BLaER1 treated with 17β-estradiol and CSF1 and Interleukin-3, amounts not matched to agents 10 nM and 100 nM (cell line): ENCODE measurements around the gene DHRS1.

ENCODE experiments used
- H3K27ac ChIP-seq, 11 experiments: shearing (Covaris generic); formaldehyde crosslinking; 2 replicates each; pipeline ENCODE4 v1.8.1; 2022
- H3K27me3 ChIP-seq, 11 experiments: shearing (Covaris generic); formaldehyde crosslinking; 2 replicates each; pipeline ENCODE4 v1.8.1; 2022
- H3K36me3 ChIP-seq, 11 experiments: shearing (Covaris generic); formaldehyde crosslinking; 2 replicates each; pipeline ENCODE4 v1.8.1; 2022
- H3K4me1 ChIP-seq, 10 experiments: shearing (Covaris generic); formaldehyde crosslinking; 2 replicates each; pipeline ENCODE4 v1.8.1; 2022
- H3K4me2 ChIP-seq, 11 experiments: shearing (Covaris generic); formaldehyde crosslinking; 2 replicates each; pipeline ENCODE4 v1.8.1; 2022
- H3K4me3 ChIP-seq, 10 experiments: shearing (Covaris generic); formaldehyde crosslinking; 2 replicates each; pipeline ENCODE4 v1.8.1; 2022
- H3K9ac ChIP-seq, 11 experiments: shearing (Covaris generic); formaldehyde crosslinking; 2 replicates each; pipeline ENCODE4 v1.8.1; 2022
- H3K9me3 ChIP-seq, 11 experiments: shearing (Covaris generic); formaldehyde crosslinking; replicated peaks in 1 of 11; 2 replicates each; pipeline ENCODE4 v1.8.1; 2022
- H4K20me1 ChIP-seq, 11 experiments: shearing (Covaris generic); formaldehyde crosslinking; 2 replicates each; pipeline ENCODE4 v1.8.1; 2022
- Cebpa-rat ChIP-seq, 11 experiments: shearing (Covaris generic); IDR thresholded peaks; 2 replicates each; pipeline ENCODE4 v1.8.1; 2022

Gene DHRS1

DNA sequence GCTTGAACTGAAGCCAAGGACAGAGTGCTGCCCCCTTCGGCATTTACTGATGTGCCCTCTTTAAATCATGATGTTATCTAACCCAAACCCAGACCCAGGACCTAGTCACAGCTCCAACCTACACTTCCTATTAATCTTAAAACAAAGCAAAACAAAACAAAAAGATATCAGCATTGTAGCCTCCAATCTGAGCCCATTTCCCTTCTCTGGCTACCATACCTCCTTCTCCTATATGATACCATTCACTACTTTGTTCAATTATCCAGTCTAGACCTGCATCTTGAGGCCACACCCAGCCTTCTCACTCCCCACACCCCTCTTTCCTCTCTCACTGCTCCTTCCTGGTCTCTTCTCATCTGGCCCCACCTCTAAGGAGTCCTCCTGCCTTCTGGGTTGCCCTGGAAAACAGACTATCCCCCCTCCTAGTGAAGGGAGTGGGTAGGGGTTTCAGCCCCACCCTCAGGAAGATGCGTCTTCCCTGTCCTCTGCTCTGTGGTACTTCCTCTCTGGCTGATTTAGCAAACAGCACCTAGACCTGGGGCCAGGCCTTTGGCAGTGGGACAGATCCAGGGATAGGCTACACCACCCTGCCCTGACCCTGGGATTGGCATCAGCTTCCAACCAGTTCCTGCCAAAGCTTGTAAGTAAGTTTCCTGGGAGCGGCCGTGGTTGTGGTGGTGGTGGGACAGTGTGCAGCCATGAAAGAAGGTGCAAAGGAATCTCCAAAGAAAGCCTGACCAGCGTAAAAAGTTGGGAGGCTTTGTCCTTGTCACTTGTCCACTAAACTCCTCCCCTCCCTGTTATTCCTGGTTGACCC lies 15.0 kb upstream of the DHRS1 start:
- peak overlapping the region; percentile 85 to 100 (median 97) for H3K4me2 ChIP-seq
- H3K36me3 ChIP-seq: peaks cover 9 to 50% (median 20%) of the 10 kb centered on the region in 11 experiments; a peak in 20 of 22 replicates
- H3K9ac ChIP-seq: peak overlapping the region; percentile 8 to 91 (median 88); a peak in 18 of 22 replicates
- peaks cover 58 to 96% (median 93%) of the 10 kb centered on the region in 10 experiments for H3K4me1 ChIP-seq
- H3K27ac ChIP-seq: peak overlapping the region; percentile 54 to 96 (median 92); a peak in 21 of 22 replicates
- H4K20me1 ChIP-seq: peaks cover 0 to 12% (median 5%) of the 10 kb centered on the region in 11 experiments; a peak in 7 of 22 replicates
- peak overlapping the region in 7 of 10 experiments; percentile 16 to 80 (median 70); a peak in 10 of 20 replicates for H3K4me3 ChIP-seq
- TF ChIP-seq Cebpa-rat (IDR thresholded peaks at IDR 0.05): no peak
- no peaks in the 10 kb centered on the region for H3K27me3 ChIP-seq
- no peaks in the 10 kb centered on the region for H3K9me3 ChIP-seq

DNA sequence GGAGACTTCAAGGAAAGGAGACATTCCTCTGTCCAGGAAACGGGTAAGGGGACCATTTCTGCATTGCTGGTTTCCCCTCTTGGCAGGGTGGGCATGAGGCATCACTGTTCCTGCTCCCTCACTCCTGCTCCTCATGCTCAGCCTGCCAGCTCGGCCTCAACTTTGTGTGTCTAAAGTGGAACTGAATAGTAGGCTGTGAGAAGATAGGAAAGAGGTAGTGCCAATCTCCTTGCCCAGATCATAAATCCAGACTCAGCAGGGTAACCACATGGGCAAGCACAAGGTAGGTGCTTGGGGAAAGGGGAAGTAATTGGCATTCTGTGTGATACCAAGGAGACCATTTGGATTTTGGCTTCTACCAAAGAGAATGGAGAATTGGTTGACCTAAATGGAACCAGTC lies 14.3 kb upstream of the DHRS1 start:
- H3K4me3 ChIP-seq: peak overlapping the region in 8 of 10 experiments; percentile 16 to 80 (median 51); a peak in 13 of 20 replicates
- H3K9ac ChIP-seq: peak overlapping the region in 10 of 11 experiments; percentile 46 to 91 (median 88); a peak in 19 of 22 replicates
- peak overlapping the region; percentile 85 to 100 (median 97) for H3K4me2 ChIP-seq
- peak overlapping the region; percentile 54 to 96 (median 92); a peak in 21 of 22 replicates for H3K27ac ChIP-seq
- H3K36me3 ChIP-seq: peaks cover 9 to 57% (median 27%) of the 10 kb centered on the region in 11 experiments; a peak in 21 of 22 replicates
- H3K4me1 ChIP-seq: peaks cover 65 to 100% (median 99%) of the 10 kb centered on the region in 10 experiments
- H4K20me1 ChIP-seq: peaks cover 0 to 17% (median 5%) of the 10 kb centered on the region in 11 experiments; a peak in 7 of 22 replicates
- H3K9me3 ChIP-seq: no peaks in the 10 kb centered on the region
- no peak for TF ChIP-seq Cebpa-rat (IDR thresholded peaks at IDR 0.05)
- H3K27me3 ChIP-seq: no peaks in the 10 kb centered on the region

DNA sequence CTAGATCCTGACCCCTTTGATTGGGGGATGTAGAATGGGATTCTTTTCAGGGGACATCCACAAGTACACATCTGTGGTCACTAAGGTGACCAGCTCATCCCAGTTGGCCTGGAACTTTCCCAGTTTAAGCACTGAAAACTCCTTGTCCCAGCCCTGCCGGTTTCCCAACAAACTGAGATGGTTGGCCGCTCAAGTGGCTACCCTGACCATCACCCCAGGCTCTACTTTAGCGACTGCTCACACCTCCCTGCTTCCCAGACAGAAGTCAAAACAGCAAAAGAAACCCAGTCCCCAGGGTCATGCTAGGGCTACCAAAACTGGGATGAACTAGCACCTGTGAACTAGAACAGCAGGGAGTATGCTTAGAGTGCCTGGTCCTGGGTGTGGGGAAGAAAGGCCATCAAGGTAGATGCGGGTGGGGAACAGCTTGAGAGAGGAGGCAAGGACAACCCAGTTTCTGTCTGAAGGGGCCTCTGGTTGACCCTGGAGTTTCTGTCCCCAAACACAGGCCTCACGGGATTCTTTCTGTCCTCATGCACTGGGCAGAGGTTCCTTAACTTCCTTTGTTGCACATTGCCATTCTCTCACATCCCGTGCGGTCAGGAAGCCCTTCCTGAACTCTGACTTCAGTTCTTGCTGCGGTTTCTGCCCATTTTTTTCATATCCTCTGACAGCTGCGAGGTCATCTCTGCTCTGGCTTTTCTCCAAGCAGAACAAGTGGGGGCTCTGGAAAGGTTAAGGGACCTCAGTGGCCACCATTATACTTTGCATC lies 13.3 kb upstream of the DHRS1 start:
- Histone ChIP-seq H3K4me3 (peak overlapping the region; percentile 56 to 80 (median 66)), H3K27me3 (no peaks in the 10 kb centered on the region), H3K9me3 (no peaks in the 10 kb centered on the region), H4K20me1 (peaks cover 0 to 21% (median 8%) of the 10 kb centered on the region in 11 experiments; a peak in 11 of 22 replicates), H3K4me1 (peaks cover 74 to 99% (median 98%) of the 10 kb centered on the region in 10 experiments), H3K27ac (peak overlapping the region; percentile 81 to 96 (median 92)), H3K4me2 (peak overlapping the region; percentile 85 to 100 (median 97)), H3K9ac (peak overlapping the region; percentile 79 to 91 (median 88)), H3K36me3 (peaks cover 9 to 60% (median 34%) of the 10 kb centered on the region in 11 experiments; a peak in 21 of 22 replicates)
- TF ChIP-seq Cebpa-rat (IDR thresholded peaks at IDR 0.05): peak in 9 of 11 experiments; percentile 27 to 94 (median 78); a peak in 14 of 22 replicates

DNA sequence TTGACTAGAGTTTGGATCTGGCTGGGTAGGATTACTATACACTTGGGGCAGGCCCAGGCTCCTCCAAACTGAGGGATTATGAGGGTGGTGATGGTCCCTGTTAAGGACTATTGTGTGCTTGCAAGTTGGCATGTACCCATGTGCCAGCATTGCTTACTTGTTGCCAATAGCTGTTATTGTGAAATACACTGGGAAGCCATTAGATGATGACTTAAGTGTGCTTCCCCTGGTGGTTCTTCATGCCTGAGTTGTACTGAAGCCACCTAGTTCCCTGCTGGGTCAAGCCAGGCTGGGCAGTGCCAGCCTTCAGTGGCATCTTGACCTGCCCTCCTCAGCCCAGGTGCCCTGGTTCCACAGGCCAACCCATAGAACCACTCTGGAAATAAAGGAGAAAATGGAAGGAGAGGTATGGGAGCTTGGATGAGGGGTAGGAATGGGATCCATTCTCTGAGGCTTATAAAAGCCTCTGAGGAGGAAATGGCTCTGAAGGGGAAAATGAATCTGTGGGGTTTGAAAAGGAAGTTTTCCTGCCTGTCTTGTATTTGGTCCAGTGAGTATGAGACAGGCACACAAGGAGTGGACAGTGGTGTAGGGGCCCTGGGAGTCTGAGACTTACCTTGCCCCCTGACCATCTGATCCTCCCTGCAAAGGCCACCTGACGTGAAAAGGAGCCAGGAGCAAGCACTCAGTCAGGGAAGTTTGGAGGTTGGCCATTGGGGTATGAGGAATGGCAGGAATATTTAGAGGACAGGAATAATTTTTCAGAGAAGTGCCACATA lies 12.4 kb upstream of the DHRS1 start:
- TF ChIP-seq Cebpa-rat (IDR thresholded peaks at IDR 0.05): peak in 10 of 11 experiments; percentile 17 to 92 (median 78); a peak in 18 of 22 replicates
- Histone ChIP-seq H3K36me3 (peaks cover 18 to 62% (median 43%) of the 10 kb centered on the region in 11 experiments), H3K9ac (peak overlapping the region; percentile 79 to 91 (median 88)), H3K9me3 (no peaks in the 10 kb centered on the region), H4K20me1 (peaks cover 0 to 30% (median 15%) of the 10 kb centered on the region in 11 experiments; a peak in 13 of 22 replicates), H3K4me3 (peak overlapping the region; percentile 56 to 80 (median 66)), H3K4me2 (peak overlapping the region; percentile 85 to 100 (median 97)), H3K27me3 (no peaks in the 10 kb centered on the region), H3K4me1 (peaks cover 74 to 99% (median 94%) of the 10 kb centered on the region in 10 experiments), H3K27ac (peak overlapping the region; percentile 81 to 96 (median 92))

DNA sequence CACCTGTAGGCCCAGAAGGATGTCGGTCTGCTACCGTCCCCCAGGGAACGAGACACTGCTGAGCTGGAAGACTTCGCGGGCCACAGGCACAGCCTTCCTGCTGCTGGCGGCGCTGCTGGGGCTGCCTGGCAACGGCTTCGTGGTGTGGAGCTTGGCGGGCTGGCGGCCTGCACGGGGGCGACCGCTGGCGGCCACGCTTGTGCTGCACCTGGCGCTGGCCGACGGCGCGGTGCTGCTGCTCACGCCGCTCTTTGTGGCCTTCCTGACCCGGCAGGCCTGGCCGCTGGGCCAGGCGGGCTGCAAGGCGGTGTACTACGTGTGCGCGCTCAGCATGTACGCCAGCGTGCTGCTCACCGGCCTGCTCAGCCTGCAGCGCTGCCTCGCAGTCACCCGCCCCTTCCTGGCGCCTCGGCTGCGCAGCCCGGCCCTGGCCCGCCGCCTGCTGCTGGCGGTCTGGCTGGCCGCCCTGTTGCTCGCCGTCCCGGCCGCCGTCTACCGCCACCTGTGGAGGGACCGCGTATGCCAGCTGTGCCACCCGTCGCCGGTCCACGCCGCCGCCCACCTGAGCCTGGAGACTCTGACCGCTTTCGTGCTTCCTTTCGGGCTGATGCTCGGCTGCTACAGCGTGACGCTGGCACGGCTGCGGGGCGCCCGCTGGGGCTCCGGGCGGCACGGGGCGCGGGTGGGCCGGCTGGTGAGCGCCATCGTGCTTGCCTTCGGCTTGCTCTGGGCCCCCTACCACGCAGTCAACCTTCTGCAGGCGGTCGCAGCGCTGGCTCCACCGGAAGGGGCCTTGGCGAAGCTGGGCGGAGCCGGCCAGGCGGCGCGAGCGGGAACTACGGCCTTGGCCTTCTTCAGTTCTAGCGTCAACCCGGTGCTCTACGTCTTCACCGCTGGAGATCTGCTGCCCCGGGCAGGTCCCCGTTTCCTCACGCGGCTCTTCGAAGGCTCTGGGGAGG lies 11.3 kb upstream of the DHRS1 start, which contains the start of gene LTB4R:
Gene LTB4R (plus strand): TSS at position 857 of the 959 bp plus-strand sequence. CDS start 4,150 bp downstream, outside the sequence.
- Histone ChIP-seq H3K4me2 (peak within 1 kb of the TSS; percentile 85 to 100 (median 97)), H3K9ac (peak within 1 kb of the TSS; percentile 79 to 91 (median 88)), H3K27ac (peak within 1 kb of the TSS; percentile 81 to 96 (median 92)), H3K9me3 (no peaks in the 10 kb centered on the region), H3K27me3 (no peaks in the 10 kb centered on the region), H3K36me3 (peaks cover 23 to 62% (median 46%) of the 10 kb centered on the region in 11 experiments), H3K4me1 (peaks cover 74 to 89% (median 83%) of the 10 kb centered on the region in 10 experiments), H3K4me3 (peak within 1 kb of the TSS; percentile 56 to 80 (median 66)), H4K20me1 (peaks cover 0 to 41% (median 19%) of the 10 kb centered on the region in 11 experiments; a peak in 13 of 22 replicates)
- TF ChIP-seq Cebpa-rat (IDR thresholded peaks at IDR 0.05): no peak

DNA sequence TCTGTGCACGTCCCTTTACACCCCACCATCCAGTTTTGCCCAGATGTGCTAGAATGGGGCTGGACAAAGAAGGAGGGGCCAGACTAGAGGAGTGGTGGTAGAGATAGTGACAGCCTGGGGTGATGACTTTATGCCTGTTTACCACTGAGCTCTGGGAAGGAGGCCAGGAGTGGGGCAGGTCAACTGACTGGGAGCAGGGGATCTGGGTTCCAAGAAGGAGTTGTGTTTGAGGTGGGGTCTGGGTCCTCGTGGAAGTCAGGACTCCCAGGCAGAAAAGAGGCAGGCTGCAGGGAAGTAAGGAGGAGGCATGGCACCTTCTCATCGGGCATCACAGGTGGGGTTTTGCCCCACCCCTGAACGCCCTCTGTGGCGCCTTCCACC lies 10.7 kb upstream of the DHRS1 start:
- Histone ChIP-seq H4K20me1 (peaks cover 0 to 47% (median 20%) of the 10 kb centered on the region in 11 experiments; a peak in 13 of 22 replicates), H3K4me3 (peak overlapping the region; percentile 56 to 80 (median 66)), H3K27ac (peak overlapping the region; percentile 81 to 96 (median 92); a peak in 20 of 22 replicates)

More for the DNA sequence above, 10.7 kb upstream of the DHRS1 start:
- Histone ChIP-seq H3K4me2 (peak overlapping the region; percentile 85 to 100 (median 97)), H3K36me3 (peaks cover 26 to 62% (median 46%) of the 10 kb centered on the region in 11 experiments), H3K9me3 (no peaks in the 10 kb centered on the region), H3K9ac (peak overlapping the region; percentile 79 to 91 (median 88)), H3K4me1 (peaks cover 72 to 82% (median 77%) of the 10 kb centered on the region in 10 experiments), H3K27me3 (no peaks in the 10 kb centered on the region)
- no peak for TF ChIP-seq Cebpa-rat (IDR thresholded peaks at IDR 0.05)
